GM12878 (cell line): ENCODE results near the gene NUDT3. TPM values are rescaled to one million over a fixed set of nuclear protein-coding genes. Genes with fewer than 3 reads are reported as not detected.
"Not testable (repeated sequence)": the region's sequence is repeated elsewhere in the genome, so short reads cannot be mapped to it uniquely, and the experiment has no call there.

Source experiments
- ATAC-seq: fragments of 200-7000 bp; cut with Tn5 transposase; 3 replicates; pipeline ENCODE4 v1.9.1; 2020; ENCODE audit warnings: mild to moderate bottlenecking, moderate library complexity
- BruUV-seq: library from RNA; stranded (reverse); fragments of 400-500 nt; replicated peaks from 2 replicates; lab custom pipeline; 2021; lab: Mats Ljungman, UMichigan
- CTCF ChIA-PET: fragments of 300-600 bp; sonication (Branson Sonifier 250); formaldehyde crosslinking; extraction: SDS; loops from one replicate; lab custom pipeline; 2021; ENCODE audit warnings: inconsistent platforms; lab: Yijun Ruan, JAX
- POLR2A ChIA-PET: fragments of 350-600 bp; formaldehyde crosslinking; extraction: SDS; loops from one replicate; lab custom pipeline; 2021; ENCODE audit warnings: inconsistent platforms; lab: Charles Lee
- RAD21 ChIA-PET: fragments of 300-600 bp; sonication (Branson Sonifier 250); formaldehyde crosslinking; loops from one replicate; lab custom pipeline; 2023; ENCODE audit warnings: antibody characterized with exemption; ENCODE audit not compliant: unreplicated experiment; lab: Charles Lee
- SMC1A ChIA-PET: fragments of 300-600 bp; sonication (Branson Sonifier 250); formaldehyde crosslinking; loops from one replicate; lab custom pipeline; 2023; ENCODE audit not compliant: unreplicated experiment, uncharacterized antibody; lab: Charles Lee
- DNase-seq: peaks from one replicate; pipeline ENCODE4 v3.0.0-alpha.2; 2011; ENCODE audit warnings: low read depth, low spot score
- FAIRE-seq: peaks from 3 replicates; lab custom pipeline; 2011; peaks lifted over from hg19 to GRCh38; lab: Jason Lieb, UNC
- H2AFZ ChIP-seq: 2 replicates; pipeline ENCODE4 v1.6.0; 2011; ENCODE audit warnings: low read depth, low read length, control low read depth; ENCODE audit not compliant: control insufficient read depth
- H3K27ac ChIP-seq: 2 replicates; pipeline ENCODE4 v1.5.1; 2011; ENCODE audit warnings: control low read depth; ENCODE audit not compliant: control insufficient read depth, insufficient read depth
- H3K27me3 ChIP-seq, 2 experiments: replicated peaks in 1 of 2; 2 replicates each; pipeline versions ENCODE4 v1.6.0 to v1.6.1; 2011; ENCODE audit warnings: low read length in 1 of 2; ENCODE audit not compliant: control insufficient read depth in 2 of 2, insufficient read depth in 2 of 2
- H3K36me3 ChIP-seq, 2 experiments: 2 replicates each; pipeline ENCODE4 v1.5.1; 2011; ENCODE audit warnings: low read length in 1 of 2; ENCODE audit not compliant: control insufficient read depth in 2 of 2, insufficient read depth in 2 of 2
- H3K4me1 ChIP-seq: 2 replicates; pipeline ENCODE4 v1.6.1; 2011; ENCODE audit warnings: mild to moderate bottlenecking, low read length, moderate library complexity, mixed read lengths; ENCODE audit not compliant: control insufficient read depth, insufficient read depth
- H3K4me2 ChIP-seq: 2 replicates; pipeline ENCODE4 v1.6.0; 2011; ENCODE audit warnings: control low read depth; ENCODE audit not compliant: control insufficient read depth, insufficient read depth
- H3K4me3 ChIP-seq: fragments of 200-600 bp; sonication (generic); 2 replicates; pipeline ENCODE4 v1.5.1; 2016
- H3K79me2 ChIP-seq: 2 replicates; pipeline ENCODE4 v1.6.0; 2011; ENCODE audit warnings: low read length; ENCODE audit not compliant: control insufficient read depth, insufficient read depth
- H3K9ac ChIP-seq: 2 replicates; pipeline ENCODE4 v1.8.0; 2011; ENCODE audit warnings: low read length, control low read depth, mixed read lengths; ENCODE audit not compliant: control insufficient read depth, insufficient read depth
- H3K9me3 ChIP-seq: replicated peaks from 3 replicates; pipeline ENCODE4 v1.5.1; 2011; ENCODE audit warnings: mild to moderate bottlenecking, low read length; ENCODE audit not compliant: control insufficient read depth, insufficient read depth
- H4K20me1 ChIP-seq: 2 replicates; pipeline ENCODE4 v1.6.0; 2011; ENCODE audit not compliant: control insufficient read depth, insufficient read depth
- POLR2AphosphoS2 ChIP-seq: IDR thresholded peaks from 2 replicates; pipeline ENCODE4 v1.6.1; 2011; ENCODE audit warnings: low read depth, mild to moderate bottlenecking, low read length, improper control_type of control experiment, moderate library complexity
- POLR2AphosphoS5 ChIP-seq: IDR thresholded peaks from 2 replicates; pipeline ENCODE4 v1.6.1; 2011; ENCODE audit warnings: mild to moderate bottlenecking, low read length, inconsistent platforms
- WGBS: methylation state at CpG from one replicate; pipeline ENCODE4 v1.1.6; 2016; ENCODE audit warnings: low lambda C conversion rate; ENCODE audit not compliant: insufficient replicate concordance, insufficient coverage; ENCODE audit errors: missing lambda C conversion rate; 5-methylcytosine and 5-hydroxymethylcytosine counted together
- in situ Hi-C: fragments of 300-500 bp; cut with MboI; formaldehyde crosslinking; loops from 9 replicates; pipeline ENCODE4 v1.14.3; 2018; ENCODE audit warnings: mixed read lengths
- intact Hi-C: fragments of 100-400 bp; cut with micrococcal nuclease; formaldehyde crosslinking; loops from one replicate; pipeline ENCODE4 v1.14.2; 2022; ENCODE audit not compliant: unreplicated experiment
- polyA plus RNA-seq, 11 experiments: library from polyadenylated mRNA; depleted of rRNA in 4 of 11; unstranded in 6 of 11; stranded (reverse) in 5 of 11; fragments of >200 nt; fragmentation: Nextera tagmentation in 4 of 11; fragmentation: Illumina TruSeq in 1 of 11; extraction: Ambion mirVana in 4 of 11; extraction: Trizol in 1 of 11; gene quantifications; 1 replicate in 1 of 11; 2 replicates in 10 of 11; pipeline versions ENCODE4 v1.2.1 to v1.2.3, GENCODE V29; 2011 to 2016; ENCODE audit warnings: inconsistent platforms in 2 of 11, missing spikeins in 2 of 11, low read depth in 1 of 11
- total RNA-seq, 4 experiments: library from RNA; depleted of rRNA in 3 of 4; stranded (reverse); fragments of >200 nt in 3 of 4; fragmentation: Illumina TruSeq in 1 of 4; extraction: Trizol in 1 of 4; gene quantifications; 2 replicates each; pipeline versions ENCODE4 v1.2.1 to v1.2.3, GENCODE V29; 2013 to 2021

The NUDT3 gene
- total and polyA plus RNA-seq, 10 of the 15 experiments (the other 5 are each of a cell fraction or from before 2014, with no cell fraction given) = 2.4 to 32.3 (median 25.5) TPM

GRCh38 chr6:34245032-34245760 is 147.3 kb downstream of the NUDT3 start:
- H2AFZ ChIP-seq, ATAC-seq, RAD21 ChIA-PET, H3K4me2 ChIP-seq, H4K20me1 ChIP-seq, DNase-seq, FAIRE-seq, H3K27me3 ChIP-seq, H3K9me3 ChIP-seq, H3K27ac ChIP-seq, H3K4me3 ChIP-seq, H3K9ac ChIP-seq: not testable (repeated sequence)
- CTCF ChIA-PET = interaction anchor here (0.6 to 6.7 kb wide), 4 partner anchors 18 to 170 kb away, joined by 3 to 180 read pairs (median 7); no protein-coding TSS in a partner anchor
- WGBS = 63% methylated on average over 10 of the region's 13 CpGs
- H3K79me2 ChIP-seq = peaks cover 27% of the 10 kb centered on the region
- BruUV-seq = TSS peak; percentile 65
- H3K4me1 ChIP-seq = peaks cover 24% of the 10 kb centered on the region
- POLR2A ChIA-PET = interaction anchor here (1.9 kb wide), 1 partner anchor 9 kb away, joined by 6 read pairs; the partner anchor contains the start of gene HMGA1
- SMC1A ChIA-PET = interaction anchor here (1.8 to 6.6 kb wide), 2 partner anchors 169 kb away, joined by 5 to 152 read pairs; no protein-coding TSS in a partner anchor
- peaks cover 26 to 33% of the 10 kb centered on the region in 2 experiments for H3K36me3 ChIP-seq
- TF ChIP-seq POLR2AphosphoS2 (0 out of 2 replicates have a peak, but pooled peaks have one; percentile 9), POLR2AphosphoS5 (0 out of 2 replicates have a peak, but pooled peaks have one; percentile 24)
- in situ Hi-C loops = loop anchor here (25.0 kb wide), 1 partner anchor 367 kb away; no protein-coding TSS in a partner anchor
- intact Hi-C loops = loop anchor here (5.0 kb wide), 1 partner anchor 362 kb away; no protein-coding TSS in a partner anchor
